ENCODE measurements around the gene ARHGEF17.

GRCh38 chr11:73291781-73292524 is 16.1 kb upstream of the ARHGEF17 start:
- TF ChIP-seq CTCF (IDR thresholded peaks at IDR 0.05; ENCODE audit: control extremely low read depth in 1 of 3, insufficient read depth in 1 of 3, low read depth in 1 of 3, low read length in 3 of 3) (no peak), SAP30 (IDR thresholded peaks at IDR 0.05; ENCODE audit: insufficient read depth, insufficient replicate concordance, low read length) (no peak), YY1 (IDR thresholded peaks at IDR 0.05; ENCODE audit: low read depth, low read length) (no peak), SP1 (IDR thresholded peaks at IDR 0.05; ENCODE audit: low read depth, low read length) (no peak), TBP (IDR thresholded peaks at IDR 0.05; ENCODE audit: low read depth, low read length) (no peak)

Data from H1 (cell line).